ENCODE results near the gene DCST1.
A peak's percentile ranks its signal among the peaks of the same experiment; 100 is the strongest.

The DCST1 gene

DNA sequence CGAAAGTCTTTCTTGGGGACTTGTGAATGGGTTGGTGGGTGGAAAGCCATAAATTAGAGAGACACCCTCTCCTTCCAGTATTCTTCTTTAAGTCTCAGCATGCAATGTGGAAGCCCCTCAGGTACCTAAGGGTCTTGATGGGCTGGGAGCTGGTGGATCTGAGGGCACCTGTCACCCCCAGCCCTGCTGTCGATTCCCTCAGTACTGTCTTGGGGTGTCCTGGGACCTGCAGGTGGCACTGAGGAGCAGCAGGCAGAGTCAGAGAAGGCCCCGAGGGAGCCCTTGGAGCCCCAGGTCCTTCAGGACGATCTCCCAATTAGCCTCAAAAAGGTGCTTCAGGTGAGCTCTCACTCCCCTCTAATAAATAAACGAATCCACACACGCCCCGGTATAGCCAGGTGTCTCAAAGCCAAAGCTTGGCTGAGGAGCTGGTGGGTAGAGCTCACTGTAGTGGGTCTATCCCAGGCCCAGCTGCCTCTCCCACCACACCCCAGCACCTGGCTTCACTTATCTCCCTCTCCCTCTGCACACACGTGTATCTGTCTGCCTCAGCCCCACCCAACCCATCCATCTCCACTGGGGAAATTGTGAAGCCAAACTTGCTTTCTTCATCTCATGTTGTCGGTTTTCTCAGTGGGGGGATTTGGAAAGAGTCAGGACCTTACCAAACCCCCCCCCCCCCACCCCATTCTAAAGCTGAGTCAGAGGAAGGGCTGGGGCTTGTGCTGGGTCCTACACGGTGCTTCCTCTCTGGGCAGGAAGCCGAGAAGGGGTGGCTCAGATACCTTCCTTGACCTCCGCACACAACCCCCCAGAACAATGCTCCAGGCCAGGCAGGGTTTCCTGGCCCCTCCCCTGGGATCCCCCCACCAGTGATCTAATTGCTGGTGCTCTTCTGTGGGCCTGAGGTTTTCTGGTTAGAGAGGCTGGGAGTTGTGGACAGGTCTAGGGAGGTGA lies 19.1 kb downstream of the DCST1 start:
- DNase-seq (ENCODE audit: low read depth in 2 of 2): no peak

DNA sequence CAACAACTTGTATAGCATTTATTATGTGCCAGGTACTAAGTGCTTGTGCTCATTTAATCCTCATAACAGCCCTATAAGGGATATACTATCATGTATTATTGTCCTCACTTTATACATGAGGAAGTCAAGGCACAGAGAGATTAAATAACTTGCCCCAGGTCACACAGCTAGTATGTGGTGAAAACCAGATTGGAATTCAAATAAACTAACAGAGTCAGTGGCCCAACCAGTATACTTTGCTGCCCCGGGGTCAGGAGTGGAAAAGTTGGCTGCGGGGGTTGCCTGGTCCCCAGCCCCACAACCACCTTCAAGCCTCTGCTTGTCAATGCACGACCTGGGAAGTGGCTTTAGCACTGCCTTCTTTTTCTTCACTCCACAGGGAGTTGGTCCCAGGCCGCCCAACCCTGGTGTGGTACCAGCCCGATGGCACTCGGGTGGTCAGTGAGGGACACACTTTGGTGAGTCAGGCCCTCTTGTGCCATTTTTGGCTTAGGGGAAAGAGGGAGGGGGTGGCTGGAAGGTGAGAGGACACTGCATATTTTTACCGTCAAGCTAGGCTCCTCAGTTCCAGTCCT lies 20.0 kb downstream of the DCST1 start:
- DNase-seq (ENCODE audit: low read depth in 2 of 2): no peak

DNA sequence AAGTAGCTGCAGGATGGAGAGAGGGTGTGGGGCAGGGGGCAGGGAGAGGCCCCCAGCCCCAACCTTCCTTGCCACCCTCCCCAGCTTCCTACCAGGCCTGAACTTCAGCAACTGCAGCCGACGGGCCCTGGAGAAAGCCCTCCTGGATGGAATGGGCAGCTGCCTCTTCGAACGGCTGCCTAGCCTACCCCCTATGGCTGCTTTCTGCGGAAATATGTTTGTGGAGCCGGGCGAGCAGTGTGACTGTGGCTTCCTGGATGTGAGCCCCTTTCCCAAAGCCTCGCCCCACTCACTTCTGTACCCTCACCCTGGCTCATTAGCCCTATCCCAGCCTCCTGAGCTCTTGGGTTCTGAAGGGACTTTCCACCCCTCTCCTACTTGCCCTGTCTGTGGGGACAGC lies 23.5 kb downstream of the DCST1 start:
- DNase-seq (ENCODE audit: low read depth in 2 of 2): no peak

DNA sequence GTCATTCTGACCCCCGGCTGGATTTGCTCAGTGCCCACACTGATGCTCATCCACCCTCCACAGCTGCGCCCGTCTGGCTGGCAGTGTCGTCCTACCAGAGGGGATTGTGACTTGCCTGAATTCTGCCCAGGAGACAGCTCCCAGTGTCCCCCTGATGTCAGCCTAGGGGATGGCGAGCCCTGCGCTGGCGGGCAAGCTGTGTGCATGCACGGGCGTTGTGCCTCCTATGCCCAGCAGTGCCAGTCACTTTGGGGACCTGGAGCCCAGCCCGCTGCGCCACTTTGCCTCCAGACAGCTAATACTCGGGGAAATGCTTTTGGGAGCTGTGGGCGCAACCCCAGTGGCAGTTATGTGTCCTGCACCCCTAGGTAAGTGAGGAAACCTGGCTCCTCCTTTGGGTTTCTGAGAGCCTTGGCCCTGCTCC lies 24.2 kb downstream of the DCST1 start:
- DNase-seq (ENCODE audit: low read depth in 2 of 2): no peak

DNA sequence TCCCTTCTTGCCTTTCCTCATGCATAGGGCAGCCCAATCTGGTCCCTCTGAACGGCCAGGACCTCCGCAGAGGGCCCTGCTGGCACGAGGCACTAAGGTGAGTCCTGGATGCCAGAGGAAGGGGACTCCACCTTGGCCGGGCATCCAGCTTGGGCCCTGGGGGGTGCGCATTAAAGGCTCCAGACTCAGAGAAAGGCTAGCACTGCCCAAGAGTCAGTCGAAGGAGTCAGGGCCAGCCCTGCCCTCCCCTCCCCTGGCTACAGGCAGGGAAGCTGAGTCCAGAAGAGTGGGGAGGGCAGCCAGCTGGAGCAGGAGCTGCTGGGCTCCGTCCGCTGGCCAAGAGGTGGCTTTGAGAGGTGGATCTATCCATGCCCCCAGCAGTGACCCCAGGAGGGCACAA lies 27.1 kb downstream of the DCST1 start:
- DNase-seq (ENCODE audit: low read depth in 2 of 2): no peak

DNA sequence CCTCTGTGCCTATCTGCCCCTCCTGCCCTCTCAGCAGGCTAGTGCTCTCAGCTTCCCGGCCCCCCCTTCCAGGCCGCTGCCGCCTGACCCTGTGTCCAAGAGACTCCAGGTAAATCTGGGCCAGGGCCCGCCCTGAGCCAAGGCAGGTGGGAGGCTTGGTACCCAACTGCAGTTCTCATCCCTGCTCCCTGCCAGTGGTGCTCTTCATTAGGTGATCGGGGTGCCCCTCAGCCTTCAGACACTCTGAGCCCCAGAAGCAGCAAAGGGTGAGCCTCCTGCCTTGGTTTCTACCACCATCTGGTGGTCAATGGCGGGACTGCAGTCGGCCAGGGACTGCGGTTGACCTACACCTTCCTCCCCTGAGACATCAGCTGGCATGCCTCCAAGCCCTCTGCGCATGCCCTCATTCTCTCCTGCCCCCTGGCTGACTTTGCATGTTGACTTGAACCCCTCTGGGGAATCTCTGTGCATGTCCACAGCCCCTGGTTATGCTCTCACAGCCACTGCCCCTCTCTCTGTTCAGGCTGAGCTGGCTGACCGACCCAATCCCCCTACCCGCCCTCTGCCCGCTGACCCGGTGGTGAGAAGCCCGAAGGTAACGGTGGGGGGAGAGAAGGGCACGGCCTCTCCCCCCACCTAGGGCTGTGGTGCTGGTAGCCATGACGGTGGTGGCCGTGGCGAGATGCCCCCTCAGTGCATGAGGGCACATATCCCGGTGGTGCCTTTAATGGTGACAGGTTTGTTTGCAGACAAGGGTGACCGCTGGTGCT lies 27.9 kb downstream of the DCST1 start:
- DNase-seq (ENCODE audit: low read depth in 2 of 2): peak; percentile 95 to 97

DNA sequence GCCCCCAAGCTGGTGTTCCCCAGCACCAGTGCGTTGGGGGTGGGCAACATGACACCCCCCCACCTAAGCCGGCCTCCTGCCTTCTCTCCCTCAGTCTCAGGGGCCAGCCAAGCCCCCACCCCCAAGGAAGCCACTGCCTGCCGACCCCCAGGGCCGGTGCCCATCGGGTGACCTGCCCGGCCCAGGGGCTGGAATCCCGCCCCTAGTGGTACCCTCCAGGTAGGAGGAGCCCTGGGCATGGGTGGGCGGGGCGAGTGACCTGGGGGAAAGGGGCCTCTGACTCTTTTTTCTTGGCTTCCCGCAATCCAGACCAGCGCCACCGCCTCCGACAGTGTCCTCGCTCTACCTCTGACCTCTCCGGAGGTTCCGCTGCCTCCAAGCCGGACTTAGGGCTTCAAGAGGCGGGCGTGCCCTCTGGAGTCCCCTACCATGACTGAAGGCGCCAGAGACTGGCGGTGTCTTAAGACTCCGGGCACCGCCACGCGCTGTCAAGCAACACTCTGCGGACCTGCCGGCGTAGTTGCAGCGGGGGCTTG lies 28.6 kb downstream of the DCST1 start:
- DNase-seq (ENCODE audit: low read depth in 2 of 2): no peak

DNA sequence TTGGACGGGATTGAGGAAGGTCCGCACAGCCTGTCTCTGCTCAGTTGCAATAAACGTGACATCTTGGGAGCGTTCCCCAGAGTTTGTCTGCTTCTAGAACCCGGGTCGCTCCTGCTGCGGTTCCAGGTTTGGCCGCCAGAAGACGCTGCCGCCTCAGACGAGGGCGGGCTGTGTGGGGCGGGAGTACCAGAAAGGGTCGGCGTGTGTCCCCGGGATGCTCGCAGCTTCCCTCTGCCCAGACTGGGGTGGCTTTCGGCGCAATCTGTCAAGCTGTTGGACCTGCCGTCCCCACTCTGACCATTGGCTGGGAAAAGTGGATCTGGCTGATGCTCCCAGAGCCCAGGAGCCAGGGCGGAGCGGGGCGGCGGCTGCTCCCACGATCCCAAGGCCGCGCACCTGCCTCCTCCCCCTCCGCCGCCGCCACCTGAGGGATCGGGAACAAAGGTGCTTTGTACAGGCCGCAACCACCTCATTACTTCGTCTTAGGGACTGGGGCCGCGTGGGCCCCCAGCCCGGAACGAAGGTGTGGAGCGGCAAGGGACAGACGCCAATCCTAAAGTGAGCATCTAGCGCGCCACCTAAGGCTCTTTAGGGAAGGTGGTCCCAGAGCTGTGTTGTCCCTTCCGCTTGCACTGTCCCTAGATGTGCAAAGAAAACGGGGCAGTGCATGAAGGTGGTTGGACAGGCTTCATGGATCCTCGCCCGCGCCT lies 29.2 kb downstream of the DCST1 start:
- peak; percentile 71 to 74 for DNase-seq (ENCODE audit: low read depth in 2 of 2)

DNA sequence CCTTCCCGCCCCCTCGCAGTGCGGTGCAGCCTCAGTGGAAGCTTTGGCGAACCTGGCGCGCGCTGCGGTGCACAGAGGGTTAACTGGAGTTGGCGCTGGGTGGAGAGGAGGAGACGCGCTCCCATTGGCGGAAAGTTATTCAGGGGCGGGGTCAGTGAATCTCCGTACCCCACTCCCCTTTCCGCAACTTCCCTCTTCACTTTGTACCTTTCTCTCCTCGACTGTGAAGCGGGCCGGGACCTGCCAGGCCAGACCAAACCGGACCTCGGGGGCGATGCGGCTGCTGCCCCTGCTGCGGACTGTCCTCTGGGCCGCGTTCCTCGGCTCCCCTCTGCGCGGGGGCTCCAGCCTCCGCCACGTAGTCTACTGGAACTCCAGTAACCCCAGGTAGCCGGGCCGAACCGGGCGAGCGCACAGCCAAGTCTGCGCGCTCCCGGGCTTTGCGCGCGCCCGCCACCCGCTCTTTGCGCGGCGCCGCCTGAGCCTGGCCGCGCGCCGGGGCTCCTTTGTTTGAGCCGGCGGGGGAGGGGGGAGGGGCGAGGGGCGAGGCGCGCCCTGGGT lies 30.0 kb downstream of the DCST1 start, which contains the start of gene EFNA4:
Gene EFNA4, plus strand, starts transcription at position 191 of the 561 bp plus-strand sequence. Its CDS starts 84 bp downstream, at position 275.
- peak; percentile 69 to 73 for DNase-seq (ENCODE audit: low read depth in 2 of 2)

DNA sequence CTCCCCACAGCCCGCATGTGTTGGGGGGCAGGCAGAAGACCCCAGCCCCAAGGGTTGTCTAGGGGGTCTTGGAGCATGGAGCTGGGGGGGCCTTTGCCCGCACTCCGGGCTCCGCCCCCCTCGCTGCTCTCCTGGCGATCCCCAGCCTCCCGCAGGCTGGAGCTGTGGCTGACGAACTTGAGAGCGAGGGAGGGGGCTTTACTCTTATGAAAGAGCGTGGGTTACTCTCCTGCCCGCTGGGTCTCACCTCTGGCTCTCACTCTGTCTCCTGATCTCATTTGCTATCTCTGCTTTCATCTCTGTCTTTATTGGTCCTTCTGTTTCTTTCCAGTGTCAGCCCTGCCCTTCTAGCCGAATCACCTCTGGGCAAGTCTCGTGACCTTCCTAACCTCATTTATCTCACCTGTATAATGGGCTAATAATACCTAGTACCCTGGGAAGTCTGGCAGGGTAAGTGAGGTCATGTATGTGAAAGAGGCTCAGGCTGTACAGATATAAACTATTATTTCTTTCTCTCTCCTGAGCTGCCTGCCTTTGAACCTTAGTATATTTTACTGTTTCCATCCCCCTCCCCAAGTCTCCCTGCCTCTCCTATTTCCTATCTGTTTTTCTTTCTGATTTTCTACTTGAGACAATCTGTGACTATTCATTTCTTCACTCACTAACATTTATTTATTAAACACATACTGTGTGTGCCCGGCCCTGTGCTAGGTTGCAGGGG lies 30.6 kb downstream of the DCST1 start:
- no peak for DNase-seq (ENCODE audit: low read depth in 2 of 2)

DNA sequence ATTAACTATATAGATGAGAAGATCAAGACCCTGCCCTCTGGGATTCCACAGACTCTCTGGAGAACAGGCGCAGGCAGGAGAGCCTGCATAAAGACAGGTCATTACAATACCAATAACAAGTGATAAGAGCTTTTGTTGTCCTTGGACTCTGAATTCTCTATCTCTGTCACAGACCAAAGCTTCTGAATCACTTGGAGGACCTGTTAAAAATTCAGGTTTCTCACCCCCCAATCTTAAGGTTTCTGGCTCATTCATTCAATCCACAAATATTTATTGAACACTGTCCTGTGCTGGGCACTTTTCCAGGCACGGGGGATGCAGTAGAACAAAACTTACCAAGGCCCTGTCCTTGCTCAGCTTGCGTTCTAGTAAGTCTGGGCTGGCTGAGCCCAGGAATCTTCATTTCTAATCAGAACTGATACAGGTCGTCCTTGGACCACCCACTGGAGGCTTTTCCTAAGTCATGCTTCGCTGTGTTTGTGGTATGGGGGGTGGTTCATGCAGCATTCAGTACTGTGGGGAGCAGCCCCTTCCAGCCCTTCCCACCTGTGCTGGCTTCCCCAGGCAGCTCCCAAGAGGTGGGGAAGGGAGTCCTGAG lies 31.3 kb downstream of the DCST1 start:
- no peak for DNase-seq (ENCODE audit: low read depth in 2 of 2)

DNA sequence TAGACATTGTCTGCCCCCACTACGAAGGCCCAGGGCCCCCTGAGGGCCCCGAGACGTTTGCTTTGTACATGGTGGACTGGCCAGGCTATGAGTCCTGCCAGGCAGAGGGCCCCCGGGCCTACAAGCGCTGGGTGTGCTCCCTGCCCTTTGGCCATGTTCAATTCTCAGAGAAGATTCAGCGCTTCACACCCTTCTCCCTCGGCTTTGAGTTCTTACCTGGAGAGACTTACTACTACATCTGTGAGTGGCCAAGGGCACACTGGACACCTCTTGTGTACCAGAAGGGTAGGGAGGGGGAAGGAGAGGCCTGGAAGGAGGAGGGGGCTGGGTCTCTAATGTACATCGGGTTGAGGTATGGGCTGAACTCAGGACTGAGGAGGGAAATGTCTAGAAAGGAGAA lies 33.2 kb downstream of the DCST1 start:
- DNase-seq (ENCODE audit: low read depth in 2 of 2): no peak

DNA sequence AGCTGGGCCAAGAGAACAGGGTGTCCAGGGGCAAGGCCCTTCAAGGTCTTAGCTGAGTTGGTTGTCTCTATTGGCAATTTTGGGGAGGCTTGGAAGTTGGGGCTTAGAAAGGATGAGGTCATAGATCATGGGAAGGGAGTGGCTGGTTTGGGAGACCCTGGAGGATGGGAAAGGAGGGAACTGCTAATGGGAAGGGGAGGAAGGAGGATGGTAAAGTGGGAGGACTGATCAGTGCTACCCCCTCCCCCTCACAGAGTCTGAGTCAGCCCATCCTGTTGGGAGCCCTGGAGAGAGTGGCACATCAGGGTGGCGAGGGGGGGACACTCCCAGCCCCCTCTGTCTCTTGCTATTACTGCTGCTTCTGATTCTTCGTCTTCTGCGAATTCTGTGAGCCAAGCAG lies 35.0 kb downstream of the DCST1 start:
- DNase-seq (ENCODE audit: low read depth in 2 of 2): no peak

DNA sequence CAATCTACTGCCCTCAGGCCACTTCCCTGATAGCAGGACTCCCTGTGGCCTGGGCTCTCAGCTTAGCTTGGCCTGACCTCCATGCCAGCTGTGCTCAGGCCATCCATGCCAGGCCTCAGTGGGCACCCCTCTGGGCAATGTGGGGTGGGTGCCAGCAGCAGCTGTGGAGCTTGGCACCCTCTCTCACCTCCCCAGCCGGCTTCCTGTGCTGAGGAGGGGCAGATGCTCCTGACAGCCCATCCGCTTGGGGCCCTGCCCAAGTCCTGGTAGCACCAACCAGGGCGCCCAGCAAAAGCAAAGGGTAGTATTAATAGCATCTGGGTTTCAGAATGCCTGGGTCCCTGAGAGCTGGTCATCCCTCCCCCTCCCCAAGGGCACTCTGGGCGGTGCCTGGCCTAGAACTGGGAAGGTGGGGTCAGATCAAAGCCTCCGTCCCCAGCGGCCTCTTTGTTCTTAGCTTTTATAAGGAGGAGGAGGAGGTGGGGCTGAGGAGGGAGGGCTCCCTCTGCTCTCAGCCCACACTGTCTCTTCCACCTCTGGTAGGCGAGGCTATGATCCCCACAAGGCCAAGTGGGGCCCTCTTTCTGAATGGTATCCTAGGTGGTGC lies 36.0 kb downstream of the DCST1 start:
- no peak for DNase-seq (ENCODE audit: low read depth in 2 of 2)

DNA sequence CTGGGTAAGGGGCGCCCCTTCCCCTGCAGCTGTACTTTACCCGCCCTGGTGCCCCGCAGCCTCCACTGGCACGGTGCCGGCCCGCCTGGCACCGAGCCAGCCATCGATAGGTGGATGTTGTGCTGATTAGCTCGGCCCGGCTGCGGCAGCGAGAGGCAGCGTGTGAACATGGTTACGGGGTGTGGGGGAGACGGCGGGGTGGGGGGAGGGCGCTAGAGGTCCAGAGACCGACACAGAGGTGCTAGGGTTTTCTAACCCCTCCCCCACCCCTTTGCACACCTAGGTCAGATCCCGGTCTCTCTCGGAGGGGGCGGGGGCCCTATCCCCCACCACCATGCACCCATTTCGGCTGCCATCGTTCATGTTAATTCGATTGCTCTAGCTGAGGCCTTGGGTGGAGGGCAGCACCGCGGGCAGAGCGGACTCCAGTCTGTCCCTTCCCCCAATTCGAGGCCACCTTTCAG lies 36.6 kb downstream of the DCST1 start:
- no peak for DNase-seq (ENCODE audit: low read depth in 2 of 2)

DNA sequence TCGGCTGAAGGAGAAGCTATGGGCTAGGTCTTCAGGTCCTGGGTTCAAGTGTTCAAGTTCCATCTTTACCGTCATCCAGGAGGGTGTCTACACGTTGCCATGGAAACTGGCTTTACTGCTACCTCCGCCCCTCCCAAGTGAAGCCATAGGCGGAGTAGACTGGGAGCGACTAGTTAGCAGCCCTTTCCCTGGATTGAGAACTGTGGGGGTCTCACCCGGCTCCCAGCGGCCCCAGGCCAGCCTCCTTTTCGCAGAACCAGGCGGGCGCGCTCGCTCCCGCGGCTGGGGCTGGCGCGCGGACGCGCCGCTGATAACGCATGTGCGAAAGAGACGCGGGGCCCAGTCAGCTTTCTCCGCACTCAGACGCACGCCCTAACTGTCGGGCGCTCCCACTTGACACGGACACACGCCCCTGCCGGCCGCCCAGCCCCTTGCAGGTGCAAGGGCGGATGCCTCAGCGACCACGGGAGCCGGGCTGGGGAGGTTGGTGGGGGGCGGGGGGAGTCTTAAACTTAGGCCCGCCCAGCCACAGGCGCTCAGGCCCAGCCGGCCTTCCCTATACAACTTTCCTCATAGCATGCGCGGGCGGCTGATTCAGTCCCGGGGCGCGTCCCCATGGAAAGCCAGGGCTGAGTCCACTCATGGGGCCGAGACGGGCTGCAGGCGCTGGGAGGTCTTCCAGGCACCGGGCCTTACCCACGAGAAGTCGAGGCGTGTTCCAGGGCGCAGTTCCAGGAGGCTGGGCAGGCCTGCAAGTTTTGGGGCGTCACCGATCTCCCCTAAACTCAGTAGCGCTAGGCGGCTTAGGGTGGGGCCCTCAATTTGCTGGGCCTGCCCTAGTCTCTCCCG lies 37.3 kb downstream of the DCST1 start:
- peak in 1 of 2 donors; percentile 62 for DNase-seq (ENCODE audit: low read depth in 2 of 2)

DNA sequence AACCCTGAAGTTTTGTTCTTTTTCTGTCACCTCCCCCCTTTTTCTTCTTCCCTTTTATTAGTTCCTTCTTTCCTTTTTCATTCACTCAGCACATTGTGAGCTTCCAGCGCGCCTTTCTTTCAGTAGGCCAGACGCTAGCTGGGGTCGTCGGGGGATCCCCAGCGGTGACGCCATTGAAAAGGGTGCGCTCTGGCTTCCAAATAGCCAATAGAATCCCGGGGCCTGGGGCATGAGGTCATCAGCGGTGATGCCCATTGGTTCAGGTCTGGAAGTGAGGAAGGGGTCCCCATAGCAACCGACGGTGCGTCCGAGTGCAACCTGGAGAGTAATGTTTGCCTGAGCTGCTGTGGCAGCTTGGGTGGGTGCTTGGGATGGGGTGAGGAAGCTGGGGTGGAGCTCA lies 38.1 kb downstream of the DCST1 start:
- DNase-seq (ENCODE audit: low read depth in 2 of 2): no peak

DNA sequence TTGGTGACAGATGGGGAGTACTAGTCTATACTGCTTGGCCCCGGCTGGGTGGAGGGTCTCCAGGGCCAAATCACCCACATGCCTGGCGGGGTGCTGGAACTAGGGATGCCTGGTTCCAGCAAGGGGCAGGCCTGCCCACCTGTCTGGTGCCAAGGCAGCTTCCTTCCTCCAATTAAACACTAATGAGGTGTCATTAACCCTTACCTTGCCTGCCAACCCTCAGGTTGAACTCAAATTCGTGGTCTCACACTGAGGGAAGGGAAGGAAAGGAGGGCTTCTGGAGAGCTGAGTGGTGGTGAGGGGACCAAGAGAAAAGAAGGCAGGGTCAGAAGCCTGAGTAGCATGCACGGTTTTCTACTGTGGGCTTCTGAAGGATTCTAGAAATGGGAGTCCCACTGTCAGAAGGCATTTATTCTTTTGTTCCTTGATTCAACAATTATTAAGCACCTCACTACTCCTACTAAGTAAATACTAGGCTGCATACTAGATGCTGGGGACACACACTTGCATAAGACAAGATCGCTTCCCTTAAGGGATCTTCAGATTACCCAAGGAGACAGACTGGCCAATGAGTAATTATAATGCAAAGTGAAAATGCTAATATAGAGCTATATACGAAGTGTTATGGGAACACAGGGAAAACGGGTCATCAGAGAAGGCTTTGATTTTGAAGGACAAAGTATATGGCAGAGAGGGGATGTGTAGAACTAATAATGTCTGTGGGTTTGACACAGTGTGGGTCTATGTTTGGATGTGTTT lies 39.1 kb downstream of the DCST1 start:
- DNase-seq (ENCODE audit: low read depth in 2 of 2): no peak

Measured in stimulated activated CD4-positive, alpha-beta T cell treated with anti-CD3 and anti-CD28 coated beads, Interleukin-1b, Interleukin-23, amount 100 ng/mL, for 4 hours (primary cell).